Bronchial epithelial cell (primary cell): ENCODE measurements around the gene SF3A2. TPM values are rescaled to one million over a fixed set of nuclear protein-coding genes. Genes with fewer than 3 reads are reported as not detected.

Experiments used
- DNase-seq: peaks from one replicate; pipeline ENCODE4 v3.0.0-alpha.2; 2010; ENCODE audit warnings: low read depth
- FAIRE-seq: peaks from 2 replicates; lab custom pipeline; 2011; peaks lifted over from hg19 to GRCh38; lab: Jason Lieb, UNC
- H3K27me3 ChIP-seq: 2 replicates; pipeline ENCODE4 v1.5.1; 2011; ENCODE audit warnings: low read length; ENCODE audit not compliant: control insufficient read depth, insufficient read depth
- H3K36me3 ChIP-seq: 2 replicates; pipeline ENCODE4 v1.5.1; 2011; ENCODE audit warnings: low read length; ENCODE audit not compliant: control insufficient read depth, insufficient read depth
- H3K4me3 ChIP-seq: 2 replicates; pipeline ENCODE4 v1.5.1; 2011; ENCODE audit warnings: mild to moderate bottlenecking, low read depth, low read length, control low read depth
- CTCF ChIP-seq: IDR thresholded peaks from 2 replicates; pipeline ENCODE4 v1.5.1; 2011; ENCODE audit warnings: mild to moderate bottlenecking, moderate library complexity, low read length, control low read depth, inconsistent platforms; ENCODE audit not compliant: insufficient read depth, severe bottlenecking
- total RNA-seq: library from RNA; depleted of rRNA; stranded (reverse); fragments of >200 nt; gene quantifications from 2 replicates; pipeline ENCODE4 v1.2.1, GENCODE V29; 2014

The SF3A2 gene
- total RNA-seq, 1 donor from 2014 or later = 24.2 TPM

GRCh38 chr19:2253106-2254063, 16.8 kb downstream of the SF3A2 start:
- H3K27me3 ChIP-seq = peaks cover 32% of the 10 kb centered on the region
- FAIRE-seq (no peak), DNase-seq (no peak)
- no peak for TF ChIP-seq CTCF
- no peaks in the 10 kb centered on the region for H3K36me3 ChIP-seq
- no peak overlapping the region for H3K4me3 ChIP-seq

- TF ChIP-seq CTCF = peak; percentile 49
- FAIRE-seq = no peak
Measured at GRCh38 chr19:2254064-2254872, 17.6 kb downstream of the SF3A2 start.

GRCh38 chr19:2255112-2255845, 18.7 kb downstream of the SF3A2 start:
- H3K36me3 ChIP-seq = no peaks in the 10 kb centered on the region
- no peak overlapping the region for H3K4me3 ChIP-seq
- TF ChIP-seq CTCF = no peak
- peaks cover 25% of the 10 kb centered on the region for H3K27me3 ChIP-seq
- FAIRE-seq = no peak
- no peak for DNase-seq

More at GRCh38 chr19:2254064-2254872, 17.6 kb downstream of the SF3A2 start:
- DNase-seq = no peak
- H3K4me3 ChIP-seq = no peak overlapping the region
- peaks cover 32% of the 10 kb centered on the region for H3K27me3 ChIP-seq
- H3K36me3 ChIP-seq = no peaks in the 10 kb centered on the region

- Histone ChIP-seq H3K36me3 (no peaks in the 10 kb centered on the region), H3K4me3 (no peak within 1 kb of the TSS), H3K27me3 (peaks cover 21% of the 10 kb centered on the region)
- no peak for TF ChIP-seq CTCF
- no peak for DNase-seq
- no peak for FAIRE-seq
Measured at GRCh38 chr19:2255982-2256685, 19.5 kb downstream of the SF3A2 start, which contains the start of gene JSRP1. JSRP1 (minus strand) TSS chr19:2256417; CDS start chr19:2255314, 1,103 bp downstream.

- DNase-seq (peak; percentile 64), FAIRE-seq (no peak)
- Histone ChIP-seq H3K4me3 (no peak overlapping the region), H3K36me3 (no peaks in the 10 kb centered on the region), H3K27me3 (no peaks in the 10 kb centered on the region)
- no peak for TF ChIP-seq CTCF
Measured at GRCh38 chr19:2259336-2259735, 22.7 kb downstream of the SF3A2 start.
